ENCODE results near the gene COMT.
"Not testable (repeated sequence)": the region's sequence is repeated elsewhere in the genome, so short reads cannot be mapped to it uniquely, and the experiment has no call there.

COMT gene

DNA sequence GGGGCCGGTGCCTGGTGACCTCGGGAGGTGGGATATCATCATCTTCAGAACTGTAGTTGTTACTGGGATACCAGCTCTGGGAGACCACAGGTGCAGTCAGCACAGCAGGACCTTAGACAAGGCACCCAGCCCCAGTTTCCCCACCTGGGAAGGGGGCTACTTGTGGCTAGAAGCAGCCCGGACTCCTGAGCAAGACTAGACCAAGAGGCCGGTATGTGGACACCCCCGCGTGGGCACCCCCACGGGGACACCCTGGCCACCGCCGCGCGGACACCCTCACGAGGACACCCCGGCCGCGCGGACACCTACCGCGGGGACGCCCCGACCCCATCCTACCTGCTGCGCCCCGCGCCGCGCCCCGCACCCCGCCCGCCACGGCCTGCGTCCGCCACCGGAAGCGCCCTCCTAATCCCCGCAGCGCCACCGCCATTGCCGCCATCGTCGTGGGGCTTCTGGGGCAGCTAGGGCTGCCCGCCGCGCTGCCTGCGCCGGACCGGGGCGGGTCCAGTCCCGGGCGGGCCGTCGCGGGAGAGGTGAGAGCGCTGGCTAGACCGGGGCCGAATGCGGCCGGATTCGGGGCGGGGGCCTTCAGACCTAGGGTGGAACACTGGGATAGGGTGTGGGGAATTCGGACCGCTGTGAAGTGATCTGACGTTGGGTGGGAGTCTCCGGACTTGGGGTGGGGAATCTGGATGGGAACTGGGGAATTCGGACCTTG lies at the start of gene COMT, which contains the start of gene TXNRD2:
TSS of gene COMT (plus strand) at position 408 of the 718 bp plus-strand sequence. CDS start 20,755 bp downstream, outside the sequence.
TSS of gene TXNRD2 (minus strand) at position 454 of the 718 bp plus-strand sequence. CDS start at position 439, 15 bp downstream.
- peak; percentile 57 to 74 for DNase-seq

DNA sequence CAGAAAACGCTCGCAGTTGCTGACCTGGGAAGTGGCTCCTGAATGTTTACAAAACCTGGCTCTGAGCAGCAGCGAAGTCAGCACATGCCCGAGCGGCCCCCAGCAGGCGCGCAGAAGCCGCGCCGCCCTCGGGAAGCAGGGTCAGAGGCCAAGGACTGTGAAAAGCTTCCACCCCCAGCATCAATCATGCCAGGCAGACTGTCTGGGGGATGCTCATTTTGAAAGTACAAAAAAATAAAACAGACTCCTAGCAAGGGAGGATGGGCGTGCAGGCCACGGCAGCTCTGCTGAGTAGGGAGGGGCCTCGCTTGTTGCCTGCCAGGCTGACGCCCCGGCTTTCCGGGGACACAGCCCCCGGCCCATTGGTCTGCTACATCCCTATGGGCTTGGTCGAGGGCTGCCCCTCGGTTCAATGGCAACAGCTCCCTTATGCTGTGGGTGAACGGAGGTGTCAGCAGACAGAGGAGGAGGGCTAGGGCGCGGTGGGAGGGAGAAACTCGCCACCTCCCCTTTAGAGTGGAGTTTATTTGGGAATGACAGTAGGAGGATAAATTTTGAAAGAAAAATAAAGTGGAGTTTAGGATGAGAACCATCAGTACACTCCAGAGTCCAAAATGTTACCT lies 49.2 kb upstream of the COMT start:
- DNase-seq, result no peak

DNA sequence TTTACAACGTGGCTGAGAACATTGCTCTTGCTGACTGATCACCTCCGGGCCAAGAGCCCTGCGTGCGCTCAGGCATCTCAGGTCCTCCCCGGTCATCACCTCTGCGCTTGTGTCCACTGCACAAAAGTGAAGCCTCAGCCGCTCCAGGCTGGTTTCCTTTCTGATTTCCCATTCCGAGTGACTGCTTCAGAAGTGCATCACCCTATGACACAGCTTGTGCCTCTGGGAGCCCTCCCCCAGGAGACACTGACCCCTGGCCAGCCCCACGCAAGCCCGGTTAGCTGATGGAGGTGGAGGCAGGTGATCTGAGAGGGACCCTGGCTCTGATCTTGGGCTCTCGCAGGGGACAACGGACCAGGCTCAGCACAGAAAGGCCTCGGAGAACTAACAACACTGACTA lies 48.6 kb upstream of the COMT start:
- DNase-seq, result no peak

DNA sequence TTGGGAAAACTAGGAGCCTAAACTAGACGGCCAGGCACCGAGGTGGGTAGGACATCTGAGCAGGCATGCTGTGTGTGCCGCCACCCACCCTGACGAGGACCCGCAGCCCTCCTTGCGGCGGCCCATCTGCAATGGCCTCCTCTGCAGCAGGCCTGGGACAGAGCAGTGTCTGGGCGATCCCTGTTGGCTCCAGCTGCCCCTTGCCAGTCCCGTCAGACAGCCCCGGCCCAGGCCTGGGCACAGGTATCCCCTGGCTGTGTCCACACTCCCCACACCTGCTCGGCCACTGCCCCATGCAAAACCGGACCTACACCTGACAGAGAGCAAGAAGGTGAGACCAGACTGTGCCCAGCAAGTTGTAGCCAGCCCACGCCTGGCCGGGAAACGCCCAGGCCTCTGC lies 48.2 kb upstream of the COMT start:
- DNase-seq, result no peak

DNA sequence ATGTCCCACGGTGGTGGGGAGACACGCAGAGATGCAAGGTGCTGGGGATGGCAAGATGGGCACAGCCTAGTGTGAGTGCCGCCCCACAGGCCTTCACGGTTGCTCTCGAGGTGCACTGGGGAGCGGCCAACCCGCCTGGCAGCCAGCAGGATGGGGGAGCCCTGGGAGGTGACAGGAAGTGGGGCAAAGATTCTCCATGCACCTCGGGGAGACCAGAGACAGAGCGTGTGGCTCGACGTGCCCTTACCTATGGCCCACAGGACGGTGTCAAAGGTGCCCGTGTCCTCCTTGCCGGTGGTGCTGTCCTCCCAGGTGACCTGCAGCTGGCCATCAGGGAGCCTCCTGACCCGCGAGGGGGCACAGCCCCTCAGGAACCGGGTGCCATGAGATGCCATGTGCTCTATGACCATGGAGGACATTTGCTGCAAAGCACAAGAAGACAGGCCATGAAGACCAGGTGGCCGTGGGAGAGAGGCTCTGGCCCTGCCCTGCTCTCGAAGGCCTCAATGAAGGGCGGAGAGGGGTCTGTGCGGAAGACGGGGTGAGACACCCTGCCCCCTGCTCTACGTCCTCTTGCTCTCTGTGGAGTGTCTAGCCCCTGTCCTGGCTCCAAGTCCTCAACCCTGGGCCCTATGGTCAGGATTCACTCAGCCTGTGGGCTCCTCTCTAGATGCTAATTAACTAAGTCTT lies 46.3 kb upstream of the COMT start:
- DNase-seq, result no peak

DNA sequence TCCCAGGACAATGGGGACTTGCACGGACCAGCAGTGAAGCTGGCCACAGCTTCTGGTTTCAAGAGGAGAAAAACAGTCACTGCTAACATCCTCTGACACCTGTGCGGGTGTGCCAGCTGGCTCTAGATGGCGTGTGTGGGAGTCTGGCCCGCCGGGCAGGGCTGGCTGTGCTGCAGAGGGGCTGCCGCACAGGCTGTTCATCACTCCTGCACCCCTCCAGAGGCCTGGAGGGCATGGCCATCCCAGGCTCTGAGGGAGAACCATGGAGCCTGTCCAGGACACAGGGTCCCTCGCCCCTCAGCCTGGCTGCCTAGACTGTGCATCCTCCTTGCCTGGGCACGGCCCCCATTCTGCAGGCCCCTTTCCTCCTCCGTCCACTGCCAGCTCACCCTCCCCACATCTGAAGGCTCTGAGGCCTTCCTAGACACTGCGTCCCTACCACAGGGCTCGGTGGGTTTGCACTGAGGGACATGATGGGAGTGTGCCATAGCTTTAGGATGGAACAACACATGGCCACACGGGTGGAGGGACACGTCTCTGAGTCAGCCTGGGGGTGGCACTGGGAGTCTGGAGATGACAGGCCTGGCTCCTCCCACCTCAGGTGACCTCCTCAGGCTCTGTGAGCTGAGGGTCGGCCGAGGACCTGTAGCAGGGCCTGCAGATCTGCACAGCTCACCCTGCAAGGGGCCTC lies 44.8 kb upstream of the COMT start:
- DNase-seq, result peak in 1 of 2 experiments; percentile 13

DNA sequence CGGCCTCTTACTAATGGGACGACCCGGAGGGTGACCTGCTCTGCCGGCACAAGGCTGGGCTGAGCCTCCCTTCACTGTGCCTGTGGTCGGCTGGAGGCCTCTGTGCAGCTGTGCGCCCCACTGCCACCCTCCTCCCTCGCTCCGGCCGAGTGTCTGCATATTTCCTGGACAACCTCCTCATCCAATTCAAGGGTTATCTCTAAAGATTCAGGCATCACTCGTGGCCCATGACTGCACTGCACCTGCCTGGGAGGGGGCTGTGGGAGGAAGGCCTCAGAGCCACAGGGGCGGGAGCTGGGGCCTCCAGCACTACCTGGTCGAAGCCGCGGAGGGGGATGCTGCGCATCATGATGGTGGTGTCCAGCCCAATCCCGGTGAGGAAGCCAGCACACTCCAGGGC lies 43.8 kb upstream of the COMT start:
- no peak for DNase-seq

DNA sequence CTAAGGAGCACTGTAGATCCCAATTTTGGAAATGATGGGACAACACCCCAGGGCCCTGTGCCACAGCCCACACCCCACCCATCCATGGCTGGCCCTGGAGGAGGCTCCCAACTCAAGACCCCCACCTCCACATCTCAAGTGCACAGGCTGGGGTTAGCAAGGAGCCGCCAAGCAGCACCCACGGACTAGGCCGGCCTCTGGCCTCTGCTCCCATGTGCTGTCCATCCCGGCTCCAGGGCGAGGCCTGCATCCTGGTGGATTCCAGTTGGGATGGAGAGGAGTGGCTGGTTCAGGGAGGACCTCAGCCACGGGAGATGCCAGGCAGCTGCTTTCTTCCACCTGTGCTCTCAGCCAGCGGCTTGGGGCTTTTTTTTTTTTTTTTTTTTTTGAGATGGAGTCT lies 43.4 kb upstream of the COMT start:
- DNase-seq, result no peak

DNA sequence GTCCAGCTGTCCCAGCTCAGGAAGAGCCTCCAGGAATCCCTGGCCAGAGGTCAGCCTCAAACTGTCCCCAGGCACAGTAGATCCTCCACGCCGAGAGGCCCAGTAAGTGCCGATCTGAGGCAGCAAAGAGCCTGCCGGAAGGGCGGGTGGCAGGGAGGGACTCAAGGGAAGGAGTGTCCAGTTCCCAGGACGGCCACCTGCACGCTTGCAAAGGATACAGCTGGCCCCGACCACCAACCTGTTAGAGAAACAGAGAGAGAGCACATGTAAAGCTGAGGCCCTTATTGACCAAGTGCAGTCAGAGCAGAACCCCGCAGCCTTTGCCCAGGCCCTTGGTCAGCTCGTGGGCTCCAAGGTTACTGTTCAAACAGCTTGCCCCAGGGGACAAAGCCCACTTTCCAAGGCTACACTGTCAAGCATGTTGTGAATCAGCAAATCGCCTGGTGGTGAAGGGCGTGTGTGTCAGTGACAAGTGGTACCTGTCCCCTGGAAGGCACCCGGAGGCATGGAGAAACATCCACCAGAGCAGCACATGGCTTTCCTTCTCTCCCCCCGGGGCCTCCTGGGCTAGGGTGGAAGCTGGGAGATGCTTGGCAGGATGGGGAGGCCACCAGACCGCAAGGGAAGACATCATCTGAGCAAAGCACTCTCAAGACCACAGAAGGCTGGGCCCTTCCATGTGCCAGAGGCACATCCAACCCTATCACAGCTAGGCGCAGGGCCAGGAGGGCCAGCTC lies 42.6 kb upstream of the COMT start:
- no peak for DNase-seq

DNA sequence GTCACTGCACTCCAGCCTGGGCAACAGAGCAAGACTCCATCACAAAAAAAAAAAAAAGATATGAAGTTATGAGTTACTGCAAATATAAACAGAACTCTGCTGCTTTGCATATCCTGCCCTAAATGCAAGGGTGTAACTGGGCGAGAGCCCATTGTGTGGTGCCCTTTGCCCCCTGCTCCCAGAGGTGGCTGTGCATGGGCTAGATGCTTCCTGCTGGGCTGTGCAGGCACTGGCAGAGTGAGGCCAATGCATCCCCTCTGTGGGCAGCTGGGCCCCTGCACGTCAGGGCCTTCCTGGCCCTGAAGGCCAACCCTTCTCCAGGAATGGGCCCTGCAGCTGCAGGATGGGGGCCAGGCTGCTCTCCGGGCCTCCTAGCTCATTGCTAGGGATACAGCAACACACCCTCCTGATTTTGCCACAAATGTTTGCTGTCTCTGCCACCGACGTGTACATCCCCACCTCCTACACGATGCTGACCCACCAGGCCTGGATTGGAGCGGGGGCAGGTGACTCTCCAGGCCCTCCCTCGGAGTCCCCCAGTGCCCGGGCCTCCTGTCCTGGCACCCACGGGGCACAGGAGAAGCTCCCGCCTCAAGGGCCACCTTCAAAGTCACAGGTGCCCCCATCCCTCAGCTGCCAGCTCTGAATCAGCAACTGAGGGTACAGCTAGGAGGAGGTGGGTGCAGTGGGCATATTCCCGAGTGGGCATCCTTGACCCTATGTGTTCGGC lies 40.7 kb upstream of the COMT start:
- no peak for DNase-seq

DNA sequence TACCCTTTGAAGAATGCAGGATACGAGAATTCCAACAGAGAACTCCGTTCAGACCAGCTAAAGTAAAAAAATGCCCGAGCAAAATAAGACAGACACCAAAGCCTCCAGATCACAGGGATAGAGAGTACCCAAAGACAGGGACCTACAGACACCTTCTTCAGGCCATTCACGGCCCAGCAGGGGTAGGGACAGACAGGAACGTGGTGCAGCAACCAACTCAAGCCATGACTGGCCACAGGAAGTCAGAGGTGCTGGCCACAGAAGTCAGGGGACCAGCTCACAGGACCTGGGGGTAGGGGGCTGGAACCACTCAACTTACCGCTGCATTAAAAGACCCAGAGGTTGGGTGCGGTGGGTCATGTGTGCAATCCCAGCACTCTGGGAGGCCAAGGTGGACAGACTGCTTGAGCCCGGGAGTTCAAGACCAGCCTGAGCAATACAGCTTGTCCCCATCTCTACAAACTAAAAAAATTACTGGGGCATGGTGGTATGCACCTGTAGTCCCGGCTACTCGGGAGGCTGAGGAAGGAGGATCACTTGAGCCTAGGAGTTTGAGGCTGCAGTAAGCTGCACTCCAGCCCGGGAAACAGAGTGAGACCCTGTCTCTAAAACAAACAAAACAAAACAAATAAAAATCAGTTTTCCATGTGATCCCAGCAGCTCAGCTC lies 39.9 kb upstream of the COMT start:
- no peak for DNase-seq

DNA sequence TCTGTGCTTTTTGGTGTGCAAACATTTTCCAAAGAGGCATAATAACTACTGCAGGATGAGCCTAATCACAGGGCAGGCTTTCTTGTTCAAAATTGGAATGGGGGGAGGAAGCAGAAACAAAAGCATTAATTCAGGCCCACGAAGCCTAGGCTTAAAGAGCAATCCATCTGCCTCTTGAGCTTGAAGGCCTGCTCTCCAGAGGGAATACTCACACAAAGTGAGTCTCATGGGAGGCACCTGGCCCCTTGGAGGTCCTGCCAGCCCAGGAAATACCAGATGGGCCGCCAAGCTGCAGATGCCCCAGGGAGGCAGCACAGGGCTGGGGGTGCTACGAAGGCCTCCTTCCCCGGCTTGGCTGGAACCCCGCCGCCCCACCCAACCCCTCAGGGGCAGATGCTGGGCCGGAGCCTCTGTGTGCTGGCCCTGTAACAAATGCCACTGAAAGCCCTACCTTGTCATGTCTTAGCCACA lies 39.3 kb upstream of the COMT start:
- peak; percentile 53 to 80 for DNase-seq

DNA sequence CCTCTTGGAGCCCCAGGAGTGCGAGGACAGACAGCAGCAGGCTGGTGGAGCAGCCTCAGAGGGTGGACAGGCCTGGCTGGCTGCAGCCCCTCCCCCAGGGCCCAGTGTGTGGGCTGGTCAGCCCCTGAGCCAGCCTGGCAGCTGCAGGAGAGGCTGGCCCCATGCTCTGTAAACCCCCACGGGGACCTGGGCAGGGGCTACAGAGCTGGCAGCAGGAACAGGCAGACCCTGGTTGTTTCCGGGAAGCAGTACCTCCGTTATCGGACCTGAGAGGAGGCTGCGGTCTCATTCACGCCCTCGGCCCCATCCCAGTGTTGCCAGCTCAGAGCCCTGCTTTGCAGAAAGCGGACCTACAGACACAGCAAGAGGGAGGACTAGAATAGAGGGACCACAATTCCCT lies 38.5 kb upstream of the COMT start:
- DNase-seq, result no peak

DNA sequence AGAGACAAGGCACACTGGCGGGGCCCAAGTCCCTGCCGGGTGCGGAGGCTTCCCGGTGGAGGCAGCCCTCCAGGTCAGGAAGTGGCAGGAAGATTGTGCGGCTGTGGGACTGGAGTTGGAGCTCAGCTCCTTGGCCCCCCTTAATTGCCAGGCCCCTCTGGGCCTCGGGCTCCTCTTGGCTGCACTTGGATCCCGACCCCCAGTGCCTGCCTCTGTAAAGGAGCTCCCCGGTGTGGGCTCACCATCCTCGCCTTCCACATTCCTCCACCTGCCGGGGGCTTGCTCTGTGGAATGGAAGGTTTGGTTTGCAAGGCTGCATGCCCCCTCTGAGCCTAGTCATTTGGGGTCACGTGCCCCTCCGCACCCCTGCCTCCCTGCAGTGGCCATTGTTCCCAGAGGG lies 38.1 kb upstream of the COMT start:
- DNase-seq, result no peak

DNA sequence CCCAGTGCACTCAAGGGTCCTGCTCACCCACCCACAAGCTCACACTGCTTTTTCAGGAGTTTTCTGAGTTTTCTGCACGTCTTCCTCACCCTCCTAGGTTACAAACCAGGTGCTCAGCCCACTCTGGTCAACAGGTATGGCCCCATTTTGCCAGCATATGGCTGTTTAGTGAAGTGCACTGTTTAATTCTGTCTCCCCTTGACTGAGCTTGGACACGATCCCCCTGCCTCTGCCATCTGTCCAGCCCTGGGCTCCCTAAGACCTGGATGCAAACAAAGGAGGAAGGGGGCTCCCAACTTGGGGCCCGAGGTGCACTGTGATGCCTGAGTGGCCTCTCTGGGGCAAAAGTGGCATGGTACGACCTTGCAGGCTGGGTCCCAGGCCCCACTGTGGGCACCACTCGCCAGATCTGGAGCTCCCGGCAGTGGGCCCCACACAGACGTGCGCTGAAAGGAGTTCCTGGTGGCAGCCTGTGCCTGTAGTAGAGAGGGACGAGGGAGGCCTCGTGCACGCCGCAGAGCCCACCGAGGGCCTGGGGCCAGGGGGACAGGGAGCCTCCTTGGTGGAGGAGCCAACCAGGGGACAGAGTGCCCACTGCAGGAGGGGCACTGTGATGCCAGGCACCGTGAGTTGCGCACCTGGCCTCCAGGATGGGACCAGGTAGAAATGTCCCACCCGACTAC lies 37.3 kb upstream of the COMT start:
- DNase-seq, result no peak

DNA sequence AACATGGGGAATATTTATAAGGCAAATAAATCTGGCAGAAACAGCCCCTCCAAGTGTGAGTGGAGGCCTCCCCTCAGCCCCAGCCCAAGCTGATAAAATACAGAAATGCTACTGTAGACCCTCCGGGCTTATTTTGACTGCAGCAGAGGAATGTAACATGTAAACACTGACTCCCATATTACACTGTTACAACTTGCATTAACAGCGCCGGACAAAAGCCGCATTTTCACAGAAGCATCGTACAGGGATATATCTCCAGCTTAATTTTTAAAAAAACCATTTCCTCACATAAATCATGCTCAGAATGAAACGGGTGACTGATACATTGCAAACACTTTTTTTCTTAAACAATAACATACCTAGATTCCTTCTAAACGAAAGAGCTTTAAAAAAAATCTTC lies 36.6 kb upstream of the COMT start:
- DNase-seq, result no peak

DNA sequence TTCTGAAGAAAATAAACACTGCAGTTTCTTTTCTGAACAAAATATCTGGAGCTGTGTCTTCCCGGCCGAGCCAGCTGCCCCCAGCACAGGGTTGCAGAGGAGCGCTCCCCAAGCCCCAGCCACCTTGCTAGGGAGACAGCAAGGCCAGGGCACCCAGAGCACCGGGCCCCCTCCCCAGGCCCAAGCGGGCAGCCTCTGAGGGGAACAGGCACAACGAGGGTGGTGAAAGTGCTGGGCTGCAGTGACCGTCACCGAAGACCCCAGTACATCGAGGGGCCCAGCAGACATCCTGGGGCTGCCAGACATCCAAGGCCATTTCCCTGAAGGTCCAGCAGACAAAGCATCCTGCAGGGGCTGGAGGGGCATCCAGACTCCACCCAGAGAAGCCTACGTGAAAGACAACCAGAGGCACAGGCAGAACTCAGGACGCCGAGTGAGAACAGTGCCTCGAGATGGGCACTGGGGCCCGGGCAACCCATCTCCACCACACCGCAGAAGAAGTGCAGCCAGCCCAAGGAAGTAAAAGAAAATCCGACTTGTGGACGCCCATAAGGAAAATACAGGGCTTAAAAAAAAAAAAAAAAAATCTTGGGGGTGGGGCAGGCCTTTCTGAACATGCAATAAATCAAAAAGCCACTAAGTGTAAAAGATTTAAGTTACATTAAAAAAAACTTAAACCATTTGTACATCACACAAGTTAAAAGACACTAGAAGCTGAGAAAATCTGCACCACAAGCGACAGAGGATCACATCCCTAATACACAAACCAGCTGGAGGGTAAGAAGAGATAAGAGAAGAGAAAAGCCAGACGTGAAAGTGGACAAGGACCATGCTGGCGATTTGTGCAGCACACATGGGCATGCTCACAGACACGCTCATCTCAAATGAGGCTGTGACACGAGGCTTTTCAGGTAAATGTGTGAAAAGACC lies 36.0 kb upstream of the COMT start:
- DNase-seq, result no peak

DNA sequence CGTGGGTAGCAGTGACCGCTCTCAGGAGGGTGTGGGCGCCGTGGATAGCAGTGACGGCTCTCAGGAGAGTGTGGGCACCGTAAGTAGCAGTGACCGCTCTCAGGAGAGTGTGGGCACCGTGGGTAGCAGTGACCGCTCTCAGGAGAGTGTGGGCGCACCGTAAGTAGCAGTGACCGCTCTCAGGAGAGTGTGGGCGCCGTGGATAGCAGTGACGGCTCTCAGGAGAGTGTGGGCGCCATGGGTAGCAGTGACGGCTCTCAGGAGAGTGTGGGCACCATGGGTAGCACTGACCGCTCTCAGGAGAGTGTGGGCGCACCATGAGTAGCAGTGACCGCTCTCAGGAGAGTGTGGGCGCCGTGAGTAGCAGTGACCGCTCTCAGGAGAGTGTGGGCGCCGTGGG lies 34.7 kb upstream of the COMT start:
- not testable (repeated sequence) for DNase-seq

DNA sequence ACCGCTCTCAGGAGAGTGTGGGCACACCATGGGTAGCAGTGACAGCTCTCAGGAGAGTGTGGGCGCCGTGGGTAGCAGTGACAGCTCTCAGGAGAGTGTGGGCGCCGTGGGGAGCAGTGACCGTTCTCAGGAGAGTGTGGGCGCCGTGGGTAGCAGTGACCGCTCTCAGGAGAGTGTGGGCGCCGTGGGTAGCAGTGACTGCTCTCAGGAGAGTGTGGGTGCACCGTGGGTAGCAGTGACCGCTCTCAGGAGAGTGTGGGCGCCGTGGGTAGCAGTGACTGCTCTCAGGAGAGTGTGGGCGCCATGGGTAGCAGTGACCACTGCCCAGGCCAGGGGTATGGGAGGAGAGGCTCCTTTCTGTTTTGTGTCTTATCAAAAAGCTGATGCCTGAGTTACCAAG lies 33.7 kb upstream of the COMT start:
- DNase-seq, result not testable (repeated sequence)

All from NCI-H2081 (cell line).